Nephron progenitor cell (in vitro differentiated cells): ENCODE measurements around the gene CACNA2D1.

Source experiments
- DNase-seq: peaks from one replicate; pipeline ENCODE4 v3.0.0; 2021
- H3K27ac Mint-ChIP-seq: 2 replicates; pipeline ENCODE4 v1.8.0; 2021; ENCODE audit warnings: mild to moderate bottlenecking, moderate library complexity, mixed read lengths
- H3K27me3 Mint-ChIP-seq: 2 replicates; pipeline ENCODE4 v1.8.0; 2021; ENCODE audit warnings: mild to moderate bottlenecking, low read depth, mixed read lengths; ENCODE audit not compliant: poor library complexity
- H3K36me3 Mint-ChIP-seq: 2 replicates; pipeline ENCODE4 v1.8.0; 2021; ENCODE audit warnings: low read depth, mixed read lengths
- H3K4me1 Mint-ChIP-seq: 2 replicates; pipeline ENCODE4 v1.8.0; 2021; ENCODE audit warnings: mixed read lengths
- H3K4me3 Mint-ChIP-seq: 2 replicates; pipeline ENCODE4 v1.8.0; 2021; ENCODE audit warnings: mild to moderate bottlenecking, moderate library complexity, mixed read lengths
- H3K9me3 Mint-ChIP-seq: 2 replicates; pipeline ENCODE4 v1.8.0; 2021; ENCODE audit warnings: mild to moderate bottlenecking, moderate library complexity, mixed read lengths
- TF ChIP-seq, protein P1 (sequence below): fragments of 200-600 bp; sonication (generic); IDR thresholded peaks from 2 replicates; pipeline ENCODE4 v1.5.0; 2021; ENCODE audit warnings: antibody characterized with exemption

CACNA2D1 gene

GRCh38 chr7:81937091-81937490, 506.5 kb downstream of the CACNA2D1 start:
- peaks cover 5% of the 10 kb centered on the region for H3K27me3 Mint-ChIP-seq
- no peak overlapping the region for H3K4me3 Mint-ChIP-seq
- H3K36me3 Mint-ChIP-seq: peaks cover 8% of the 10 kb centered on the region
- H3K4me1 Mint-ChIP-seq: no peaks in the 10 kb centered on the region
- H3K27ac Mint-ChIP-seq: no peak overlapping the region
- DNase-seq: no peak
- H3K9me3 Mint-ChIP-seq: no peaks in the 10 kb centered on the region
- TF ChIP-seq, protein P1, sequence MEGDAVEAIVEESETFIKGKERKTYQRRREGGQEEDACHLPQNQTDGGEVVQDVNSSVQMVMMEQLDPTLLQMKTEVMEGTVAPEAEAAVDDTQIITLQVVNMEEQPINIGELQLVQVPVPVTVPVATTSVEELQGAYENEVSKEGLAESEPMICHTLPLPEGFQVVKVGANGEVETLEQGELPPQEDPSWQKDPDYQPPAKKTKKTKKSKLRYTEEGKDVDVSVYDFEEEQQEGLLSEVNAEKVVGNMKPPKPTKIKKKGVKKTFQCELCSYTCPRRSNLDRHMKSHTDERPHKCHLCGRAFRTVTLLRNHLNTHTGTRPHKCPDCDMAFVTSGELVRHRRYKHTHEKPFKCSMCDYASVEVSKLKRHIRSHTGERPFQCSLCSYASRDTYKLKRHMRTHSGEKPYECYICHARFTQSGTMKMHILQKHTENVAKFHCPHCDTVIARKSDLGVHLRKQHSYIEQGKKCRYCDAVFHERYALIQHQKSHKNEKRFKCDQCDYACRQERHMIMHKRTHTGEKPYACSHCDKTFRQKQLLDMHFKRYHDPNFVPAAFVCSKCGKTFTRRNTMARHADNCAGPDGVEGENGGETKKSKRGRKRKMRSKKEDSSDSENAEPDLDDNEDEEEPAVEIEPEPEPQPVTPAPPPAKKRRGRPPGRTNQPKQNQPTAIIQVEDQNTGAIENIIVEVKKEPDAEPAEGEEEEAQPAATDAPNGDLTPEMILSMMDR: no peak

GRCh38 chr7:81934596-81935301, 508.8 kb downstream of the CACNA2D1 start:
- H3K27me3 Mint-ChIP-seq: no peaks in the 10 kb centered on the region
- H3K4me3 Mint-ChIP-seq: no peak overlapping the region
- no peaks in the 10 kb centered on the region for H3K9me3 Mint-ChIP-seq
- no peak overlapping the region for H3K27ac Mint-ChIP-seq
- H3K4me1 Mint-ChIP-seq: no peaks in the 10 kb centered on the region
- DNase-seq: no peak
- TF ChIP-seq, protein P1: no peak
- H3K36me3 Mint-ChIP-seq: peaks cover 8% of the 10 kb centered on the region

DNA sequence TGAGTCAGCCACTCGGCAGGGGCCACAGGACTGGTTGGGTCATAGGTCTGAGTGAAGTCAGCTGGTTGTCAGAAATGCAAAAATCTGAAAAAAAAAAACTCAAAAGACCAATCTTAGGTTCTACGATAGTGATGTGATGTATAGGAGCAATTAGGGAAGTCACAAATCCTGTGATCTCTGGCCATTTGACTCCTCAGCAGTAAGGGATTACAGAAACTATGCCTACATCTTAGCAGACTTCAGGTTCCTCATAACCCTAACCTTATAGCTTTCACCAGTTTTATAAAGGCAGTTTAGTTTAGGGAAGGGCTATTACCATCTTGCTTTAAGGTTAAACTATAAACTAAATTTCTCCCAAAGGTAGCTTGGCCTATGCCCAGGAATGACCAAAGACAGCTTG, 510.6 kb downstream of the CACNA2D1 start:
- H3K36me3 Mint-ChIP-seq: peaks cover 8% of the 10 kb centered on the region
- no peak for DNase-seq

GRCh38 chr7:81929386-81929785, 514.2 kb downstream of the CACNA2D1 start:
- Mint-ChIP-seq H3K27me3 (no peaks in the 10 kb centered on the region), H3K36me3 (peaks cover 8% of the 10 kb centered on the region), H3K27ac (no peak overlapping the region), H3K9me3 (no peaks in the 10 kb centered on the region), H3K4me1 (peaks cover 19% of the 10 kb centered on the region), H3K4me3 (no peak overlapping the region)
- TF ChIP-seq, protein P1: no peak
- DNase-seq: no peak

More for the DNA sequence above, 510.6 kb downstream of the CACNA2D1 start:
- no peak overlapping the region for H3K27ac Mint-ChIP-seq
- TF ChIP-seq, protein P1: no peak
- H3K27me3 Mint-ChIP-seq: no peaks in the 10 kb centered on the region
- H3K4me3 Mint-ChIP-seq: no peak overlapping the region
- no peaks in the 10 kb centered on the region for H3K9me3 Mint-ChIP-seq
- H3K4me1 Mint-ChIP-seq: no peaks in the 10 kb centered on the region

- no peak overlapping the region for H3K27ac Mint-ChIP-seq
- H3K9me3 Mint-ChIP-seq: no peaks in the 10 kb centered on the region
- H3K36me3 Mint-ChIP-seq: no peaks in the 10 kb centered on the region
- peaks cover 30% of the 10 kb centered on the region for H3K4me1 Mint-ChIP-seq
- H3K27me3 Mint-ChIP-seq: no peaks in the 10 kb centered on the region
- DNase-seq: no peak
- TF ChIP-seq, protein P1: no peak
- H3K4me3 Mint-ChIP-seq: no peak overlapping the region
Observed at GRCh38 chr7:81926154-81926553, 517.4 kb downstream of the CACNA2D1 start.

DNA sequence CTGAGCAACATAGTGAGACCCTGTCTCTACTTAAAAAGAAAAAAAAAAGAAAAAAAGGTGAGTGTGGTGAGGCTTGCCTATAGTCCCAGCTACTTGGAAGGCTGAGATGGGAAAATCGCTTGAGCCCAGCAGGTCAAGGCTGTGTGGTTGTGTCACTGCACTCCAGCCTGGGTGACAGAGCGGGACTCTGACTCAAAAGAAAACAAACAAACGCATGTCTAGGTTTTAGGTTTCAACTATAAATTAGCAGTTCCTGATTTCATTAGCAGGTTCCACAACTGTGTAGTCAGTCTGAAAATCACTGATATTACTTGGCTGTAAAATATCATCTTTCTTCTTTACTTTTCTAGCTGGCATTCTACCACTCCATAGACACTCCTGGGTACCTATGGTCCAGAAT, 518.0 kb downstream of the CACNA2D1 start:
- peak overlapping the region; percentile 96 for H3K27ac Mint-ChIP-seq
- H3K36me3 Mint-ChIP-seq: no peaks in the 10 kb centered on the region
- no peak overlapping the region for H3K4me3 Mint-ChIP-seq
- peaks cover 30% of the 10 kb centered on the region for H3K4me1 Mint-ChIP-seq
- no peaks in the 10 kb centered on the region for H3K9me3 Mint-ChIP-seq
- DNase-seq: peak; percentile 19
- no peaks in the 10 kb centered on the region for H3K27me3 Mint-ChIP-seq
- TF ChIP-seq, protein P1: no peak
